KG1 (cell line): ENCODE results near the gene ESRRG.

ENCODE experiments used
- DNase-seq: peaks from one replicate; lab custom pipeline; 2025; lab: John Stamatoyannopoulos, UW

Gene ESRRG

DNA sequence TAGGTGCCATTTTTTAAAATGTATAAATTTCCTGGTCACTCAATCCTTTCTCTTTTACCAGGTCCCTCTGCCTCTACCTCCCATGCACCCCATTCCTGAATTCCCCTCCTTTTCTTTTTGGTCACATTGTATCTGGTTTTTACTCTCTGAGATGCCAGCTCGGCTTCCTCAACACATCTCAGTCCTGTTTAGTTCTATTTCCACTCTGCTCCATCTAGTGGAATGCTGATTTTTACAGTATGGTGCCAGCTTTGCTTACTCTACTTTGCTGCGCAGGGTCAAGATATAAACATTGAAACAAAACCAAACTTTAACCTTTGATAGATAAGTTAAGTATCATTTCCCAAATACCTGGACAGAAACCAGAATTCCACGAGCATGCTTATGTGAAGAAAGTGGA, 96.0 kb downstream of the ESRRG start:
- DNase-seq, result no peak

DNA sequence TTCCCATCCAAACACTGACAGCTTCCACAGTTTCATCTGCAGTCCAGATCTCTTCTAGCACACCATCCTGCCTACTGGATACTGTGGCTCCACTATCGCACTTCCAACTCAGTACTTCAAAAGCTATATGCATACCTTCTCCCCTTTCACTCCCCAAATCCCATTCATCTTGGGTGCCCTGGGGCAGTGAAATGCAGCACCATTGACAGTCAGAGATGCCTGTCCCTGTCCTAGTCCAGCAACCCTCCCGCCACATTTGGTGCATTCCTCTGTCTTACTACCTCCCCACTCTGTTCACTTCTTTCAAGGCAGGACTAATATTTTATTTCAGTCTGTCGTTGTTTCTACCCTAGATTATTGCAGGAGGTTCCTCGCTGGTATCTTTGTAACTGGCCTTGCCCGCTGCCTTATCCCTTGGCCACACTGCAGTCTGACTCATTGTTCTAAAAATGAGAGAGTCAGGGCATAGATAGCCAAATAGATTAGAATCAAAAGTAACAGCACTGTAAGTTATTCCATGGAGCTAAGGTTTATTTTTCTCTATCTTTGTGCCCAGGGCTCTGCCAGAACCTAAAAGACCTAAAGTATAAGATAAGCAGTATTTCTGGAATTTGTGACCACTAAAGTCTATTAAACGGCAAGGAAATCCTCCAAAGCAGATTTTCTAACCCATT, 96.7 kb downstream of the ESRRG start:
- DNase-seq, result no peak

DNA sequence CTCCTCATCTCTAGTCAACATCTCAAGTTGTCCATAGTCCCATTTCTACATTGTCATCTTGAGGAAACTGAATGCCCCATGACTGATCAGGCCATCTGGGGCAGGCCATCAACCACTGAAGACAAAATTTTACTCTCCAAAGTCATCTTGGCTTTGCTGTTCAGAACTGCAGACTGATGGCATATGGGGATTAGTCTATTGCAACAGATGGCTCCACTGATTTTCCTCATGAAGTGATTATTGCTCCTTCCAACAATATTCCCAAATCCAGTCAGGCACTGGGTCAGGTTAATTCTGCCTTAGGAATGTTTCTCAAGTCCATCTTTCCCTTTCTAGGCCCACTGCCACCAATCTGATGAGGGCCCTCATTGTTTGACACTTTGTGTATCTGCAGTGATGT, 101.7 kb downstream of the ESRRG start:
- DNase-seq, result no peak

DNA sequence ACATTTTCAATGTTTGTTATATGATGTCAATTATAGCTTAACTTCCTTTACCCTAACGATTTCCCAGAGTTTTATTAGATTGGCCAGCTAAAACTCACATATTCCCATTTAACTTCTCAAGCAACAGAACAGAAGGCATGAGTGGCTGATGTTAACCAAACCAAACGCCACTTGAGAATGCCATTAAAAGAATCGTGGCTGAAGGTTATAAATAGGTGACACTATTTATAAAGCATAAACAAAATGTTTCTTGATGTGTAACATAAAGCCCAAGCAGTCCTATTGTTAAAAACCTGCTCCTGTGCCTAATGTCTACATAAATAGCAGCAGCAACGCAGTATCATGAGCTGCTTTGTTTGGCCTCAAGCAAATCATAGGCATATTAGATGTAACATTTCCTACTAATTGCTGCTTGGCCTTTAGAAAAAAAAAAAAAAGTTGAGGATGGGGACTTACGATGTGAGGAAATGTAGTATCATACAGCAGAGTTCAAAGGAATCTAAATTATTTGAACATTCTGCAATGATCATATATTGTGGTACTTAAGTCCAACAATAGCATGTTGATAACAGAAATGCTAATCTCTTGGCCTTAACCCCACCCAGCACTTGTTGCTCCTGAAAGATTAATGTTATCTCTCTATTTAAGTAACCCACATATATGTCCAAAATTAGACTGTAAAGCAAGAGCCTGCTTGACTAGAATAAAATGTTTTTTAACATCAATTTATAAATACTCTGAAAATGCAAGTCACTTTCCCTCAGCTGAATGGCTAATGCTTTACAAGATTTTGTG, 106.0 kb downstream of the ESRRG start:
- DNase-seq, result no peak

DNA sequence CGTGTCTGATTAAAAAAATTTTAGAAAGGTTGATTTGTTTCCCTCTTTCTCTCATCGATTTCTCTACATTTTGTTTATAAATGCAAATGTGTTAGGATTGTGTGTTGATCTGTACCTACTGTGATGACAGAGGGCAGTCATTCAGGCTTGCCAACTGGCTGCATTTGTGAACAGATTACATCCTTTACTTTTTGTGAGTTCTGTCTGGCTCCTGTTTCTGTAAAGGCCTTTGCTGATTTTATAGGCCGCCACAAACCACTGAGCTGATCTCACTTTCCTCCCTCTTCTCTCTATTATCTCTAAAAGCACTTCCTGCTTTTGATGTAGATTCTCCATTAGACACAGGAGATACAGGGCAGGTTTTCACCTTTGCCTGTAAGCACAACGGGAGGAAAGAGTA, 106.8 kb downstream of the ESRRG start:
- no peak for DNase-seq

DNA sequence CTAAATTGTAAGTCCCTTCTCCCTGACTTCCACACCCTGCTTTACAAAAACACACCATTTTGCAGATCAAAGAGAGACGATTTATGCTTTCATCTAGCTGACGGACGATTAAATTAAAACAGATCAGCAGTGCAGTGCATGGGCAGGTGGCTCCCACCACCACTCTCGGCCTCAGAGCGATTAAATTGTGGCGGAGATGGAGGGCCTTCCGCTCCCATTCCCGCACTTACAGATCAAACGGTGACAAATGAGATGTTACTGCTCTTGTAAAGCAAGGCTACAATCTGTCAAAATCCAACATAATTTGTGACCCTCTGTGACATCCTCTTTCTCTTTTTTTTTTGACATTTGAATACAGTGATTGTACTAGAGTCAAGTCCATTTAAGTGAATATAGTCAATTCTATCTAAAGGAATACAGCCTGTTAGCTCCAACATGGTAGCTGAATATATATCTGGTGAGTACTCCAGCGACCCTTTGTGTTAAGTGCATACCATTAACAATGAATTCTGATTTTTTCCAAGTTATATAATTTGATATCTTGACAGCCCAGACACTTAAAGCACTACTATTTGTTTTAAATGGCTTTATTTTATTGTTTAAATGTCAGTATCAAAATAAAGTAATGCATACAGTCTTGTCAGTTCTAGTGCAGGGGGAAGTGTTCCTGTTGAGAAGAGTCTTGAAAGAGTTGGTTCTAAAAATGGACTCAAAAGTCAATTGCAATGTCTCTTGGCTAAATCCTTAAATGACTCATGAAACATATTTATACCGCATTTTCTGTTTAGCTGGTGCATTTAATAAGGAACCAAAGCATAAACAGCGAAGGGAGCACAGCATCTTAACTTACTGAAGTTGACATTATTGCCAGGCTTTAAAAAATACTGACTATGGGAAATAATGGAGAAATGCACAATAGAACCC, 109.0 kb downstream of the ESRRG start:
- DNase-seq, result no peak

DNA sequence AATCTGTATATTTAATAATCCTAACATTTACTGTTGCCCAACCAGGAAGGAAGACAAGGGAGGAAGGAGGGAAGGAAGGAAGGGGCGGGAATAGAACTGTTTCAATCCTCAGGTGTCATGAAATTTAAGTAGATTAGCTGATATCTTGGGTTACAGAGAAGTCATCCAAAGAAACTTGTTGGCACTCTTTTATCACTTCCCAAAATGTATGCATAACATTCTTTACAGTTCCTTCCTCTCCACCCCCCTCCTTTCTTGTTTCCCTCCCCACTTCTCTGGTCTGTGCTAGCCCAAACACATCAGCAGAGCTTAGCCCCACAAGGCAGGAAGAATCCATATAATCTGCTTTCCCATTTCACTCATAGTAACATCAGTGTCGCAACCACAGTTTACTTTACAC, 110.9 kb downstream of the ESRRG start:
- DNase-seq, result no peak

DNA sequence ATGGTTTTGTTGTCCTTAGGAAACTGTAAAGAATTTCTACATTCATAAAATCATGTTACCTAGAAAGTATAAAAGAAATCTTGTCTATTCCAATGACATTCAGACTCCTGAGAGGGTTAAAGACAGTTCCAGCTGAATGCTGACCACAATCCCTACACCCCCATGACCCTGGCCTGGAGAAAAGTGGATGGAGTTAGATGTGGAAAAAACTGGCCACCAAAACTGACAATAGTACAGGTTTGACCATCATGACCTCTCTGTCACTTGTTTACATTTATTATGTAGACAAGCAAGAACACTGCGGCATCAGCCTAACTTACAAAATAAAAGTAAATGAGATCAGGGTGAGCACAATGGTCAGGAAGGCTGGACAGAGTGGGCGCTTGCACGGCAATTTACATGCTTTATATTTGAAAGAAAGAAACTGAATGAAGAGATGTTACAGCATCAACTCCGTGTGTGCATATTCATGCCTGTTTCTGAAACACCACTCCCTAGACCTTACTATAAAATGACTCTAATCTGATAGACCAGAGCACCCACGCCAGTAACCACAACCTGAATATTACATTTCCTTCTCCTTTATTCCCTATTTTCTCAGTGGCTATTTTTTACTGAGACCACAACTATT, 116.0 kb downstream of the ESRRG start:
- no peak for DNase-seq

DNA sequence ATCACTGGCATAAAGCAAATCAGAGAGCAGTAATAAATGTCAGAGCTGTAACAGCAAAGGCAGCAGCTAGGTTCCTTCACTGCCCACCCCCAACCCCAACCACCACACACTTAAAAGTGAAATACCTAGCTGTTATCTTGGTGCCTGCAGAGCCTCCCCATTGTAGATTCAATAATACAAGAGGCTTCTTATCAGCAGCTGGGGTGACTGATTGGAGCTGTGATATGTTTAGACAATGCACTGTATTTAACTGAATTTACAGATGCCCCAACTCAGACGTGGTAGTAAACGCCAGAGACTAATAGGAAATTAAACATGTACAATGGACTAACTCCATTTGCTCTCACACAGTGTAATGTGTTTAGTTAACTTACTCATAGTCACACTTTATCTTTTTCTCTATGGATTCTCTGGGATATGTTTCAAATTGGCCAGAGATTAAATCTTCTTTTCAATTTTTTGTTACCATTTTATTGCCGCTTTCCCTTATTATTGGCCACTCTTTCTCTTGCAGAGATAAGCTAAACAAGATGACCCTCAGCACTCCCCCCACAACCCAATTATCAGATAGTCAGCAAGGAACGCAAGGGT, 117.1 kb downstream of the ESRRG start:
- DNase-seq, result no peak

DNA sequence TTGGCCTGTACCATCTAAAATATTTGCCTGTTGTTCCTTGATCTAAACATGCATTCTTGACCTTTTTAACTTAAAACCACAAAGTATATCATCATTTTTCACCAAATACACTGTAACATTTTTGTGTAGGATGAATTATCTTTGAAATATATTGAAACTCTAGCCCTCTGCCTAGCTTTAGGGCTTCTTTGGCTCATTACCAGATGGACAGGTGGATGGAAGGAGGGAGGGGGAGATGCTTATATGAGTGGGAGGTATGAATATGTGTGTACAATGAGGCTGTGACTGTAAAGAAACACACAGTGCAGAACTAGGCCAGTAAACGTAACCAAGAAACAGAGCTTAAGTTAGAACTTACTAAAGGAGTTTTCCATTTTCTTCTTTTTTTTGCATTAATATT, 118.5 kb downstream of the ESRRG start:
- DNase-seq, result no peak

DNA sequence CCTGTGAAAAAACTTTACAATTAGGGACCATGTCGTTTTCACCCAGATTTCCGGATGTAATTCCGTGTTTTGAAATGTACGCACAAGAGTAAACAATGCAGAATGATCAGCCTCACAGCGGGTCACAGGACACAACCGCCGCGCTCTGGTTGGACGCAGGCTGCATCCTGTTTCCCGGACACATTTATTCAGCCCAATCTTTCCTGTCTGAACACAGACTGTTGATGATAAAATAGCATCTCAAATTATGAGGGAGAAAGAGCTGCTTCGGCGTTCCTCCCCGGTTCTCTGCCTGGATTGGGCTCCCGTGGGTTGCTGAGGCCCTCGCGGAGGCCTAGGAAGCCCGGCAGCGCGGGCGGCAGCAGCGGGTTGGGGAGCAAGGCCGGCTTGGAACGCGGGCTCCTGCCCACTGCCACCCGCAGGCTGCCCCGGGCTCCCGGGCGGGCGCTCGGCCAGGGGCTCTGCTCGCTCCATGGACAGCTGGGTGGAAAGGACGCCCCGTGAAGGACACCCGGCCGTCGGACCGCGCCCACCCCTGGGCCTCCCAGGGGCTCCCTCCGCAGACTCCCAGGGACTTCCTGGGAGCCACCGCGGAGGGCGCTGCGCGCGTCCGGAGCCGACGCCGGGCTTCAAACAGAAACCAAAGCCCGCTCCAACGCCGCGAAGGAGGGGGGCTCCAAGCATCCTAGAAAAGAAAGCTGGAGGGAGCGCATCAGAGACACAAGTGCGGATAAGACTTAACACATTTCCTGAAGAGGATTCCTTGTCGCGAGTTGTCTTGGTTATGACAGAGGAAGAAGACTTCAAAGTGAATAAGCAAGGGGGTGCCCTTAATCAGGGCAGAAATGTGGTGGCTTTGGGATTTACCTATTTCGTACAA, 122.3 kb downstream of the ESRRG start:
- no peak for DNase-seq

DNA sequence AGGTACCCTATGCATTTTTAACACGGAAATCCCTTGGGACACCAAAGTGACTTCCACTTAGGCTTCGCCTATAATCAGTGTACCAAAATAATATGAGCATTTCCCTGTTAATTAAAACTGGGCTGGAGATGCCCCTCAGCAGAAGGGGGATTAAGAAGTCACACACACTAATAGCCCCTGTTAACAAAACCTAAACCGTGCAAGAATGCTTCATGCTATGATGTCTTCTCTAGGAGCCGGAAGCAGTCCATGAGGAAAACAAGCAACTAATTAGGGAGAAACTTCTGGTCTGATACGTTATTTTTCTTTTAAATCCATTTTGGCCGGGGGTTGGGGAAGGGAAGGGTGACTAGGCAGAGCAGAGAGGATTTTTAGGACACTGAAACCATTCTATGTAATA, 123.4 kb downstream of the ESRRG start:
- DNase-seq, result no peak

DNA sequence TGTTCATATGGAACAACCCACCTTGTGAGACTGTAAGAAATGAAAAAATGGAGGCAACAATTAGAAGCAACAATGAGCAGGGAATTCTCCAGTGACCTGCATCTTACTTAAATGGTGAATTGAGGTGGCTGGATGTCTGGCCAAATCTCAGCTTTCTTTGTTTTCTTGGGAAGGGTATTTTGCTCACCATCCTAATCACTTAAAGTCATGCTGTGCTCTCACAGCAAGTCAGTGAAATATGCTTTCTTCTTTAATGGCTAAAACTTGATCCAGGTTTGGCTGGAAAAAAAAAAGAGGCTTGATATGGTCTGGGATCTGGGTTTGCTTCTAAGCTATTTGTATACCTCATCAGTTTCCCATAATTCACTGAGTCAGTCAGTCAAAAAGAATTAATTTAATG, 124.8 kb downstream of the ESRRG start:
- DNase-seq, result no peak

DNA sequence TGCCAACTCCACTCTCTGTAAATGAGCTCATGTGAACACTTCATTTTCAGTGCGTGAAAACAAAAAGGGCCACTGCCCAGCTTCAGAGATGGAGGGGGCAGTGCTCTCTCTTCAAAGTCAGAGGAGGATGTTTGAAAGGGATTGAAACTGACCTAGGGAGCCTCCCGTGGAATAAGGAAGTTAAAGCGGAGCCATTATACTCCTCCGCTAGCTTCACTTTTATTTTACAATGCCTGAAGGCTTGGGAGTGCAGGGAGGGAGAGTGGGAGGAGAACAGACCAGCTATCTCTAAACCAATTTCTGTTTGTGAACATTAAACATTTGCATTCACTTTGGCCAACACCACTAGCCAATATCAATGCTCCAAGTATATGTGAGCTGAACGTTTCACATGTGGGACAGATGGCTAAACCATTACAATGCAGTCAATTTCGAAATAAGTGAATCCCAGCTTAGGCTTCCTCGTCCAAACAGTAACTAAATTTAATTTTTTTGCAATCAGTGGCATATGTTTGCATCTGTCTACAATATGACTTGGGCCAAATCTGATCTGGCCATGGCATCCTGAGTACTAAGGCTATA, 126.9 kb downstream of the ESRRG start:
- no peak for DNase-seq

DNA sequence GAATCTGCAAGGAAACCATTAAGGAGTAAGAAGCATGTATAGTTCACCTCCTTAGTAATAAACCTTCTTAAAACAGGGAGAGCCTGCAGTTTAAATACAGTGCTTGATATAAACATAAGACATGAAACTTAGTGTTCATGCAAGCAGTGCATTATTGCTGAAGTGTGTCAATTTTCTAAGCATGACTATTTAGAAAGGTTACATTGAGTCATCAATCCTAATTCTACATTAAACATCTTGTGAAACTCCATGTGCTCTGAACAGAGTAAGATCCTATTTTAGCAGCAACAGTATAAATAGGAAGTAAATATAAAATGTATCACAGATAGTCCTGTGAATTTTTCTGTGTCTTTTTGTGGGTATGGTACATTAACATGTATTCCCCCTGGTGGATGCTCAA, 135.5 kb downstream of the ESRRG start:
- no peak for DNase-seq

DNA sequence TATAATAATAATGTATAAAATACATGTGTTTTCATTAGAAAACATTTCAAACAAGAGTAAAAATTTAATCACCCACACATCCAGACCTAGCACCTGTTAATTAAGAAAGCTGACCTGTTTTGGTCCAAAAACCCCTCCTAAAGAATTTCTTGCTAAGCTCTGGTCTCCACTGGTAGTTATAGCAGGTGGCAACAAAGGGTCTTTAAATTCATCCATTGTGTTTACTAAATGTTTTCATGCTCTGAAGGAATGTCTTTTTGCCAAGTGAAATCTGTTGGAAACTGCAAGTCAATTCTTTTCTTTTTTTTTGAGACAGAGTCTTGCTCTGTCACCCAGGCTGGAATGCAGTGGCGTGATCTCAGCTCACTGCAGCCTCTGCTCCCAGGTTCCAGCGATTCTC, 141.1 kb downstream of the ESRRG start:
- no peak for DNase-seq

DNA sequence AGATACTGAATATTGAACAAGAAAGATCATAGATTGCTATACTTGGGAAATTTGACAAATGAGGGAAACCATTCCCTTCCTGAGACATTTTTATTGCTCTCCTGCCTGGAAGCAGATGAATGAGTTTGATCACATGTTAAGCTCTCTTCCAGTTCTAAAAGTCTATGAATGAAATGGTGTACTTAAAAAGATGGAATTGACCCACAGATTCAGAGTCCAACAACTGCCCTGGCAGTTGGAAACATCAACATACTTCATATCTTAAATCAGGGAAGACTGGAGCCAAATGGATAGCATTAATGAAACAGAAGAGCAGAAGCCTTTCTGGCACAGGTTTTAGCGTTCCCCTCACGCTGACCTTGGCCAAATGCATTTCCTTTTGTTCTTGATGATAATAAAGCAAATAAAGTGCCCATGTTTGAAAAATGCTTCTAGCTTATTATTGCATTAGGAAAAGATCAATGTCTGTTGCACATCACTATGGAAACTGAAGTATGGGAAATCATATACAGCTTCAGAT, 142.6 kb downstream of the ESRRG start:
- no peak for DNase-seq

DNA sequence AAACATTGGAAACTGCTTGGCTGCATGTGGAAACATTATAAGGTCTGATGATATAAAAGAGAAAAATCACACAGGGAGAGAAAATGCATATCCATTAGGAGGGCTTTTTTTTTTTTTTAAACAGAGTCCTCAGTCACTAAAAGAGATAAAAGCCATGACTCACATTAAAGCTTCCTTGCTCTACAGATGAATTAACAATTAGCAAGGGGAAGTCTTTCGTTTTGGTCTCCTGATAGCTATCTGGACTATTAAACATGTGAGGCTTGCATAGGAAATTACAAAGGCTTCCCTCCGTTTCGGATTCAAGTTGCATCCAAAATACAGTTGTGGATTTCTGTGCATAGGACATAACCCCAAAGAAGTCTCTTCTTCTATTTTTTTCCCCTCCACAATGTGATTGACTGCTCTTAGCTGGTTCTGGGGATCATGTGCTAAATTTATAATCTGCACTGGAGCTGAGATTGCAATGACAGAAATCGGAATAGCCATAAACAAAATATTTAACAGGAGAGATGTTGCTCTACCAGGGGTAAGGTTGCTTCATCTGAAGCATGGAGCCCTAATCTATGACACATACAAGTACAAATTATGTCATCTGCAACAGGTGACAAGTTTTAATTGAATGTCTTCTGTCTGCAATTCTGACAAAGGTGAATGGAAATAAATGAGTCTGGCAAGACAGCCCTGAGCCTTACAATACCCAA, 146.8 kb downstream of the ESRRG start:
- no peak for DNase-seq

DNA sequence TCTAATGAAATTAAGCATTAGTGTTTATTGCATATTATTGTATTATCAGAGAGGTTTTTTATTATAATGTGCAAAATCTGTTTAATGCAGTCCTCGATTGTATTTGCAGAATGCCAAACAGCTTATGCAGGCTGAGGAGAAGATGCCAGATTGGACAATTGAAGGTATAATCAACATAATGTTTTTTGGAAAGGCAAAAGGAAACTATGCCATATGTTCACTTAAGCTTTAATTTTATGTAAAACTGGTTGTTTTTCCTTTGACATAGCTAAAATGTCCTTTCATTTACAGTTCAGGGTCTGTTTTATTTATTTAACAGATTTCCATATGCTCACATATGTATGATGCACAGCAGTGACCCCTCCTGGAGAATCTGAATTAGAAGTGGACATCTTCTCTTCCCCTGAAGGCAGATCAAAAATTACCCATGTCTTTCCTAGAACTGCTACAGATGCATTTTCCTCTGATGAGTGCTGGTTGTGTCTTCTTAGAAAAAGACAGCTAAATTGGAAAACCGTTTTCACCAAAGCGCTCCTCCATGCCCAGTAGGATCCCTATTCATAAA, 156.5 kb downstream of the ESRRG start:
- DNase-seq, result no peak
